Stimulated activated CD8-positive, alpha-beta memory T cell treated with anti-CD3 and anti-CD28 coated beads, Interleukin-7, amount 100 ng/mL, for 24 hours (primary cell): Measurements from ENCODE around the gene BAIAP2.

Source experiments
- DNase-seq: peaks from one replicate; pipeline ENCODE4 v3.0.0-alpha.2; 2020; ENCODE audit warnings: low read depth

Gene BAIAP2

DNA sequence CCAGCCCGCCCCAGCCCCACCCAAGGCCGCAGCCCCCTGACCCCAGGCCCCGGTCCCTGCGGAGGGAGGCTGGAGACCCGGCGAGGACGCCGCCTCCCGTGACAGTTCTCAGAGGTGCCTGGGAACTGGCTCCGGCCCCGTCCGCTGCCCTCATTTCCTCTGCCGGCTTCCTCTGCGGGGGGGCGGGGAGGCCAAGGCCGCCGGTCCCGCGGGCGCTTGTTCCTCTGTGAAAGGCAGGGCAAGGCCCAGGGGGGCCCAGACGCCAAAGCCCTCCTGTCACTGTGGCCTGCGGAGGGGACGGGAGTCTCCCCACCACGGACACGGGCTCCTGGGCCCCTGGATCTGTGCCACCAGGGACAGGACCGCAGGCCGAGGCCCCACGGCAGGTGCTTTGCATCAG lies 125.4 kb downstream of the BAIAP2 start:
- no peak for DNase-seq

DNA sequence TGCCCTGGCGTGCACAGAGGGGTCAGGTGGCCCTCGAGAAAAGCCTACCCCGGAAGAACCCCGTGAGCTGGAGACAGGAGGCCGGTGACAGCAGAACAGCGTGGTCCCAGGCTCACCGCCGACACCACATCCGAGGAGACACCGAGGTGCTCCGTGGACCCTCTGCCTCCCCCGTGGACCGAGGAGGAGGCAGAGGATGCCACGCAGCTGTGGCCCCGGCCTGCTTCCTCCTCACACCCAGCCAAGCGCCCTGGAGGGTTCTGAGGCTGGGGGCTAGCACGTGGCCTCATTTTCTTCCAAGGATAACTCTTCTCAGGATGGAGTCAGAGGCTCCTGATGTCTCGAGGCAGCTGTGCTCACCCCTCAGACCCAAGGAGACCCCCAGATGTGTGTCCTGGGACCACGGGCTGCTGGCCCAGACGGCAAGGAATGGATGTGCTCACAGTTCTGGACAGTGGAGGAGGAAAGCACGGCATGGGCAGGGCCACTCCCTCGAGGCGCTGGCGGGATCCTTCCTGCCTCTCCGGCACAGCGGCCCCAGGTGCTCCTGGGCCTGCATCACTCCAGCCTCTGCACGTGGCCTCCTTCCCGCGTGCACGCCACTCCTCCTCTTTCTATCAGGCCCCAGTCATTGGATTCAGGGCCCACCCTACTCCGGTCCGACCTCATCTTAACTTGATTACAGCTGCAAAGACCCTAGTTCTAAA lies 125.9 kb downstream of the BAIAP2 start:
- DNase-seq = no peak

DNA sequence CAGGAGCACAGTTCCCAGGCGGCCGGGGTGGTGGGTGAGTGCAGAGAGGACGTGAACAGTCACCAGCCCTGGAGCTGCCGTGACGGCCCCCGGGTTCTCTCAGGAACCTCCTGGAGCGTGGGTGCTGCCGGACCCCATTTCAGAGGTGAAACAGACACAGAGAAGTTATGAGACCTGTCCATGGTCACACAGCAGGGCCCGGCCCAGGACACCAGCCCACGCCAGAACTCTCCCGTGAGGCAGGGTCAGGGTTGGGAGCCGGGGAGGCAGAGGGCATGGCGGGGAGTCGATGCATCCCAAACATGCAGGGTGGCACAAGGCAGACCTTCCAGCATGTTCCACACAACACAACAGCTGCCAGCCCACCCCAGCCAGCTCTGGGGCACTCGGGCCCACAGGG lies 126.6 kb downstream of the BAIAP2 start:
- no peak for DNase-seq

DNA sequence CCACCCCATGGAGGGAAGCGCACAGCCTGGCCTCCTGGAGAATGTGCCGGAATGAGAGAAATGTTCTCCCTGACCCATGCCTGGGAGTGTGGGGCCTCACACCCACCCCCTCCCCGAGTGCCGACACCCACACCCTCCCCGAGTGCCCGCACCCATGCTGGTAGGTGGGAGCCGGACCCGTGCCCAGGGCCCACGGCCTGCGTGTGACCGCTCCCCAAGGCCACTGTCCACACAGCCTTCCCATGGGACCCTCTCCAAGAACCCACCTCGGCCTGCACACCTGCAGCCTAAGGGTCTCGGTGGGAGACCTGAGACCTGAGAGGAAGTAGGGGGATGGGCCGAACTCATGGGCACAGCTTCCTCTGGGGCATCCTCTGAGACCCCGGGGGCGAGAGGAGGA lies 127.0 kb downstream of the BAIAP2 start:
- no peak for DNase-seq

DNA sequence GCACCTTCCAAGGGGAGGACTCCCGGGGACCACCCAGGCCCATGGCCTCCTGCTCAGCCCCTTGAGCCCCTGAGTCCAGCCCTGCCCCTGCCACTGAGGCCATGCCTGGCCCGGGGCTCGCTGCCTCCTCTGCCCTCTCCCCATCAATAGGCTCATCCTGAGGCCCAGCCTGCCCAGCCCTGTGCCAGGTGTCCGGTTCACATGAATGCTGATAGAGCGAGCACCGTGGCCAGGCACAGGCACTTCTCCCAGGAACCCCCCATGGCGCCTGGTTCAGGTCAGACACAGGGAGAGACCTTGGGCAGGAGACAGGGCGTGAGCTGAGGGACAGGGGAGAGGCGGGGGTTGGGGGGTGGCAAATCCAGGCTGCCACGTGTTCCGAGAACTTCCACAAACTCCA lies 127.5 kb downstream of the BAIAP2 start:
- DNase-seq = no peak

DNA sequence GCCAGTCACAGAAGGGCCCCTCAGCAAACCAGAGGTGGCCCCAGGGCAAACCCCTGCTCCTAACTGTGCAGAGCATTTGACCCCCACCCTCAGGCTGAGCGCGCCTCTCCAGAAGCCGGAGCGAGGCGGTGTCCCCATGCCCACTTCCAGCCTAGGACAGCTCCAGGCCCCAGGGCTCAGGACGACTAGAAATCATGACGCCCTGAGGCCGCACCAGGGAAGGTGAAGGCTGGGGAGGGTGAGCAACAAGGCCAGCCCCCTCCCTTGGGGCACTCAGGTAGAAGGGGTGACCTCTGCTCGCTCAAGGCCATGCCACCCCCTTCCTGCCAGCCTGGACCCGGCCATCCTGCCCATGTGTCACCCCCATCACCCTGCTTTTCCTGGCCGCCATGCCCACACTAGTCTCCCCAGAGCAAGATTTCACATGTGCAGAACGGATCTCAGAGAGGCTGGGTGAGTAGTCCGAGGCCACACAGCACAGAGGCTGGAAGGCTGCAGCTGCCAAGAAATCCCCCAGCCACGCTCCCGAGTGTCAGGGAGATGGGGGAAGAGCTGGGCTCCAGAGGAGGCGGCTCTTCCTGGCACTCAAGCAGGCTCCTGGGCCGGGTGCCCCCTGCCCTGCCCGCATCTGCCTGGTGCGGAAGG lies 128.2 kb downstream of the BAIAP2 start:
- DNase-seq = no peak

DNA sequence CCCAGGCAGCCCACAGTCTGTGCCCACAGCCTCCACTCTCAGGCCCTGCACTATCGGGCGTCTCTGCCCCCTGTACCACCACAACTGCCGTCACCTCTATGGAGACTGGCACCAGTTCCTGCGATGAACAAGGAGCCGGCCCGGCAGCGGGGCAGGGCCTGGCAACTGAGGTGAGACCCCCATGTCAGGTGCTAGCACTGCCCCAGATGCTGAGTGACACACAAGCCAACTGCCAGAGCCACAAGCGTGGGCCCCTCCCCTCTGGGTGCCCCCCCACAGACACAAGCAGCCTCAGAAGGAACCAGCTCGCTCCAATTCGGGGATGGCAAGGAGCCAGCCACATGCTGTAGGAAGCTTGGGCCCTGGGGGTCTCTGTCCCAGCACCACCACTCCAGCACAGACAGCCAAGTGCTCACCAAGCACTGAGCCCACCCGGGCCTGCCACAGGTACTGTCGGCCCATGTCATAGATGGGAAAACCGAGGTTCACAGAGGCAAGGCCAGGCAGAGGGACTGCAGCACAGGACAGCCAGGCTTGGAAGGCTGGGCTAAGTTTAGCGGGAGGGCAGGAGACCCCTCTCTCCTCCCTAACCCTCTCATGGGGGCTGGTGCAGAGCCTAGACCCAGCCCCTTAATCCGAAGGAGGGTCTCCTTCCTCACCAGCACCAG lies 128.9 kb downstream of the BAIAP2 start:
- no peak for DNase-seq

DNA sequence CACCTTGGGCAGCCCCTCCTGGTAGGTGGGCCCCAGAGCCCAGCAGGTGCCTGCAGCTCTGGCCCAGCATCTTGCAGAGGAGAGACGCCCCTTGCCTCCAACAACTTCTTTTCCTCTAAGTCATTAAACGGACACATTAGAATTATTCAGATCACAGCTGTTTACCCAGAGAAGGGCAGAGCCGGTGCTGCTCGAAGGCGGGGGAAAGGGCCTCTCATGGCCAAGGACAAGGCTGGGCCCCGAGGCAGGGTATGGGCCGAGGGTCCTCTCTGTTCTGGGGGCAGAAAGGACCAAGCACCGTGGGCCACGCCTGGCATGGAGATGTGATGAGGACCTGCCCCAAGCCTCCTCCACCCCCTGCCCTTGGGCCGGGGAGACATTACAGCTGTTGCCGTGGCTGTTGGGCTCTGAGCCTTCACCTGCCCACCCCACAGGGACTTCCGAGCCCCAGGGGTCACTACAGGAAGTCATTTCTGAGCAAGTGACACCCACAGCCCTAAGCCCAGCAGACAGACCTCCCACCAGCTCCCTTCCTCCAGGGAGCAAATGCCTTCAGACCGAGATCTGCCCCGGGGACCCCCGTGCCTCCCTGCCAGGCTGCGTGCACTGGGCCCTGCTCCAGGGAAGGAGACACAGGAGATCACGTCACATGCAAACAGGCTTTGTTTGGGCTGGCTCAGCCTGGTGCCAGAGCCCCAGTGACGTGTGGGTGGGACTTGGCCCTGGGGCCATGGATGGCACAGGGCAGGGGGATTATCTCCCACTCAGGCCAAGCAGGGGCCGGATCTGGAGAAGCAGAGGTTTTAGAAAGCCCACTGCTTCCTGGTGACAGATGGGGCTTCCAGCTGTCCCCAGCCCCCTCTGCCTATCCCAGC lies 129.7 kb downstream of the BAIAP2 start:
- DNase-seq = no peak

DNA sequence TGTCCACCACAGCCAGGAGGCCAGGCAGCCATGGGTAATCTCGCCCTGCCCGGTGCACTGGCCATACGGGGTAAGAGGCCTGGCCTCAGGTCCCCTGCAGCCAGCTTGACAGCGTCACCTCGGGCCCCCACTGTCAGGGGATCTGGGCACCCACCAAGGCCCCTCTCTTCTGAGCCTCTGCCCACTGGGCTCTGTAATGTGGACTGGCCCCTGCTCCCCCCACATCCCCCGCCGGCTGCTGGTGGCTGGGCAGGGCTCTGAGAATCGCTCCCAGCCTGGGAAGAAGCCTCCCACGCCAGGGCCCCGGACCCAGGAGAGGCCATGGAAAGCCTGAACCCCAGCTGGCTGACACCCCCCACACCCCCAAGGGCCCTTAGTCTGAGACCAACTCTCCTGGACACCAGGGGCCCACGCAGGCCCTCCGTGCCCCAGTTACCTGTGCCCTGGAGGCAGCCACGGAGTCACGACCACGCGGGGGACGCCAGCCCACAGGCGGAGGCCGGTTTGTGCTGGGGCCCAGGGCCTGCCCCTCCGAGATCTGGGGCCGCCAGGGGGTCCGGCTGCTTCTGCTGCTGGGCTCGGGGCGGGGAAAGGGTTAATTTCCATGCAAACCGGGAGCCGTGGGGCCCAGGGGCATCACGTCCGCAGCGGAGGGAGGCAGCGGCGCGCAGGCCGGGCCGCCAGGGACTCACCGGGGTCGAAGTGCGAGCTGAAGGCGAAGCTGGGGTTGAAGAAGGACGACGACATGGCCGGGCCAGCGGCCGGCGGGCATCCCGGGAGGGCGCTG lies 130.5 kb downstream of the BAIAP2 start, which contains the start of gene PVALEF:
Gene PVALEF, plus strand, starts transcription at position 262 of the 787 bp plus-strand sequence. CDS start 15,720 bp downstream, outside the sequence.
- no peak for DNase-seq

DNA sequence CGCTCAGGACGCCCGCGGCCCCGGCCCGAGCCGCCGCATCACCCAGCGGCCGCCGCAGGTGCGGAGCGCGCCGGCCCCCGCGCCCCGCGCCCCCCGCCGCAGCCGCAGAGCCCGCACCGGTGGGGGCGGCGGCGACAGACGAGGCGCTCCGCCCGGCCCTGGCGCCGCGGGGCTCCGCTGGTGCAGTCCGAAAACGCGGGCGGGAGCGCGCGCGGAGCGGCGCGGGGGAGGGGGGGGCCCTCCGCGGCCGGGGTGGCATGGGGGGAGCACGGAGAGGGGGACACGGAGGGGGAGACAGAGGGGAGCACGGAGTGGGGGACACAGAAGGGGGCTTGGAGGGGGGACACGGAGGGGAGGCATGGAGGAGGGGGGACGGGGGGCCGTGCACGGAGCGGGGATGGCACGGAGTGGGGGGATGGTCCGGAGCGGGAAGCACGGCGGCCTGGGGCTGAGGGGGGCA lies 131.1 kb downstream of the BAIAP2 start, which contains the start of gene AATK:
Gene AATK, minus strand, starts transcription at position 189 of the 460 bp plus-strand sequence. CDS start 229 bp downstream, outside the sequence.
- no peak for DNase-seq
